Left lobe of liver (tissue), 2 donors: ENCODE measurements around the gene BDKRB2. TPM values are rescaled to one million over a fixed set of nuclear protein-coding genes. Genes with fewer than 3 reads are reported as not detected.
A peak's percentile ranks its signal among the peaks of the same experiment; 100 is the strongest.

Experiments
- ATAC-seq: fragments of 200-7000 bp; cut with Tn5 transposase; one replicate; pipeline ENCODE4 v1.9.1; 2020; ENCODE audit warnings: mild to moderate bottlenecking, moderate library complexity
- DNase-seq: peaks from one replicate; pipeline ENCODE4 v3.0.0-alpha.2; 2020; ENCODE audit warnings: low spot score
- total RNA-seq: library from RNA; stranded (reverse); gene quantifications from one replicate; pipeline ENCODE4 v1.2.1, GENCODE V29; 2021
- donor health status: DM: no; HTN: no; CAD: no; lungs with moderate emphysema.
- donor health status: DM: no; HTN: yes; CAD: no.

Gene BDKRB2
- total RNA-seq, 1 donor from 2014 or later: 0.10 TPM

DNA sequence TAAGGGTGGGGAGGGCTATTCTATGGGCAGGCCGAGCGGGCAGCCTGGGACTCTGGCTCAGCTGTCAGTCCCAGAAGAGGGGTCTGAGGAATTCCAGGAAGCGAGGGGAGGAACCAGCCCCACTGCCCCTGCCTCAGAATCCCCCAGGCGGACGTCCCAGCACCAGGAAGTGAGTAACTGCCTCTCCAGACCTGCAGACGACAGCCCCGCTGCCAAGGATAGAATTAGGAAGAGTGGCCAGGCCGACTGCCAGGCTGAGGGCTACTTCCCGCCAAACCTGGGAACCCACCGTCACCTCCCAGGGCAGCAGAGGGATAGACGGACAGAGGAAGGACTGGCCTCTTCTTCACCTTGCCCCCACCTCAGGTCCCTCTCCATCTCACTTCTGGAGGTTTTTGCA, 6.7 kb upstream of the BDKRB2 start:
- DNase-seq: no peak
- no peak for ATAC-seq

DNA sequence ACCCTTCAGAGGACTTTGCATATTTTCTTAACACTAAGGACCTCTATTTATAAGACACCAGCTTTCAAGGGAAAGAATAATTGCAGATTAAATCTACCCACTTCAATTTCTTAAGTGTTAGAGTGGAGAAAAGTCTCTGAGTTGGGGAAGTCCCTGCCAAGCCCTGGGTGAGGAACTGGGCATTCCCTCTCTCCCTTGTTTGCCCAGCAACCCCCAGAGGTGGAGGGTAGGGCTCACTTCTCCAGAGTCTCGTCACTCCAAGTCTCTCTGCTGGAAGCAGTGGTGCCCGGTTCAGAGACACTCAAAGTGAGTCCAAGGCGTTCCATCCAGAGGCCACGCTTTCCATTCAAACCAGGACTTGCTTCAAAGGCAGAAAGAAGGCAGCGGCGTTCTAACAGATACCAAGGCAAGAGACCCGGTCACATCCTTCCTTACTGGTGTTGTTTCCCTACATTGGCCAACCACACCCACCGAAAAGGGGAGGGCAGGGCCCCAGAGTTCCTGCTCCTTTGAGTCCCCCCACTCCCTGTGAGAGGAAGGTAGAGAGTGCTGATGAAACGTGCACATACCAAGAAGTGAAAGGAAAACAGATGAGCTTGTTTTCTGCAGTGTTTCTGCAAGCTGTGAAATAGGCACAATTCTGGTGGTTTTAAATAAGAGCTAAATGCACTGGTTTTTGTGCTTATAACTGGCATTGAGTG, 6.1 kb upstream of the BDKRB2 start:
- DNase-seq: no peak
- ATAC-seq: no peak

DNA sequence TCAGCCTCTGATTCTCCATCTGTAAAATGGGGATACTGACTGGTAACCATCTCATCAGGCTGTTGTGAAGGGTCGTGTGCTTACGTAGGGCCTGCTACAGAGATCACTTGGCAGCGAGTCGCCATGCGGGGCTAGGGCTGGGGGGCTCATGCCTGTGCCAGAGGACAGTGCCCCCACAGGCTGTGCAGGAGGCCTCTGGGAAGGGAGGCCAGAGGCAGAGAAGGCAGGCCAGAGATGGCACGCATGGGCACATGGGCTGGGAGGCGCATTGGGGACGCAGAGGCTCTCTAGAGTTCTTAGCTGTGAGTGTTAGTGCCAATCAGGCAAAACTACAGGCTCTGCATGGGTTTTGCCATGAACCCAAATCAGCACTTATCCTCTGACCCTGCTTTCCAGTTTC, 3.5 kb upstream of the BDKRB2 start:
- DNase-seq (no peak), ATAC-seq (no peak)

DNA sequence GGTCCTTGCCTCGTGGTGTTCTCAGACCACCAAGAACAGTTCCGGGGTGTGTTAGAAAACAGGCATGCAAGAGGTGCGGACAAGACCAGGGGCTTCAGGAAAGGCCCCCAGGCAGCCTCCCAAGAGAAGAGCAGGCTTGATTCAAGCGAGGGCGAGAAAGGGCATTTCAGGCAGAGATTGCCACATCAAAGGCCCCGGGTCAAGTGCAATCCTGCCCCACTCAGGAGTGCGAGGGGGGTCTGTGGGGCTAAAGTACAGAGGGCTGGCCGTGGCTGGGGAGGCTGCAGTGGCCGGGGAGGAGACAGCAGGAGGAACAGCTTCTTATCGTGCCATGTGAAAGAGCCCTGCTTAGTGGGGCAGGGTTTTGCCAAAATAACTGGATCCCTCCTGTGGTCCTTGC, 2.7 kb upstream of the BDKRB2 start:
- DNase-seq: no peak

DNA sequence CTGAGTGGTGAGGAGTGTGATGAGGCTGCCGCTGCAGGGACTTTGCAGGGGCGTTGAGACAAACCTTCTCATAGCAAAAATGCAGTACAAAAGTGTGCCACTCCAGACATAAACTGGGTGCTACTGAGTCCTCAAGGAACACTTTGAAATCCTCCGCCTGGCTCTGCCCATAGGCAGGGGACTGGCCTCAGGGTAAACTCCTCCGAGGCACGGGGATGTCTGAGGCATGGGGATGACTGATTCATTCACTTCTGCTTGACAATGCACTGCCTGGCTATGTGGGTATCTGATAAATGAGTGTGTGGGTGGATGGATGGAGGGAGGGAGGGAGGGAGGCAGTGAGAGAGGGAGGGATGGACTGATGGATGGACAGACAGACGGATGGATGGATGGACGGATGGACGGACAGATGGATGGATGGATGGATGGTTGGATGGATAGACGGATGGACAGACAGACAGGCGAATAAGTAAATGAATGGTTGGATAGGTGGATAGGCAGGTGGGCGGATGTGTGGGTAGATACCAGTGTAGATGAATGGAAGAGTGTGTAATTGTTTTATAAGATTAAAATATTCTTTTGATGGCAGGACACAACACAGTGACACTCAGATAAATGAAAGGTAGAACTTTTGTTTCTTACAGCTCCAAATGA, 2.1 kb upstream of the BDKRB2 start:
- DNase-seq: no peak

More for the DNA sequence above, 2.7 kb upstream of the BDKRB2 start:
- ATAC-seq: peak; percentile 32

DNA sequence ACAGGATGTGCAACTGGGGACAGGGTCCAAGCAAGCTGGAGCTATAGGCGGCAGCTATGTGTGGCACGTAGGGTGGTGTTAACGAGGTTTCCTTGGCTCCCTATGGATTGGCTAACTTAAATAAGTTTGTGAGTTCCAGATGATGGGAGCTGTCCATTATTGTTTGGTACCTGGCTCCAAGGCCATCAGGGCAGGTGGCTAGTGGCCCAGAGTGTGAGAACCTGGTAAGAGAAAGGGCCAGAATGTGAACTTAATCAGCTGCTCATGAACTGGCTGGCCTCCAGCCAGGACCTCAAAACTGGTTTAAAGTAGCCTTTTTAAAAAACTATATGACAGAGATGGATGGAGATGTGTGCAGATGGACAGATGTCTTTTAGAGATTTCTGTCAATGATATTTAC, 1.5 kb upstream of the BDKRB2 start:
- ATAC-seq: no peak
- no peak for DNase-seq

More for the DNA sequence above, 2.1 kb upstream of the BDKRB2 start:
- ATAC-seq: no peak

DNA sequence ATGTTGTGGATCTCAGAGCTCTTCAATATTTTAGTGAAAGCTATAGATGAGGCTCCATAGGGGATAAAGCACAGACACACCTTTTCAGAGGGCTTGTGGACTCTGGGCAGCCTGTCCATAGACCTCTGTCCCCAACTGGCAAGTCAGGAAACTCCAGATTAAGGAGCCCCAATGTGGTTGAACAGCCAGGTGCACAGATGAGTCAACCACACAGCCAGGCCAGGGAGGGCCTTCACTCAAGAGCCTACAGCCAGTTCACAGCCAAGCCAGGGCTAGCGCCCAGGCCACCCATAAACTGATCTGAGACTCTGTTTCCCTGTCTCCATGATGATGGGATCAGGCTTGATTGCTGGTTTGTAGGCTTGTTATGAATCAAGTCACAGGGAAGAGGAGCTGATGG, 1.0 kb upstream of the BDKRB2 start:
- DNase-seq: no peak
- ATAC-seq: no peak

DNA sequence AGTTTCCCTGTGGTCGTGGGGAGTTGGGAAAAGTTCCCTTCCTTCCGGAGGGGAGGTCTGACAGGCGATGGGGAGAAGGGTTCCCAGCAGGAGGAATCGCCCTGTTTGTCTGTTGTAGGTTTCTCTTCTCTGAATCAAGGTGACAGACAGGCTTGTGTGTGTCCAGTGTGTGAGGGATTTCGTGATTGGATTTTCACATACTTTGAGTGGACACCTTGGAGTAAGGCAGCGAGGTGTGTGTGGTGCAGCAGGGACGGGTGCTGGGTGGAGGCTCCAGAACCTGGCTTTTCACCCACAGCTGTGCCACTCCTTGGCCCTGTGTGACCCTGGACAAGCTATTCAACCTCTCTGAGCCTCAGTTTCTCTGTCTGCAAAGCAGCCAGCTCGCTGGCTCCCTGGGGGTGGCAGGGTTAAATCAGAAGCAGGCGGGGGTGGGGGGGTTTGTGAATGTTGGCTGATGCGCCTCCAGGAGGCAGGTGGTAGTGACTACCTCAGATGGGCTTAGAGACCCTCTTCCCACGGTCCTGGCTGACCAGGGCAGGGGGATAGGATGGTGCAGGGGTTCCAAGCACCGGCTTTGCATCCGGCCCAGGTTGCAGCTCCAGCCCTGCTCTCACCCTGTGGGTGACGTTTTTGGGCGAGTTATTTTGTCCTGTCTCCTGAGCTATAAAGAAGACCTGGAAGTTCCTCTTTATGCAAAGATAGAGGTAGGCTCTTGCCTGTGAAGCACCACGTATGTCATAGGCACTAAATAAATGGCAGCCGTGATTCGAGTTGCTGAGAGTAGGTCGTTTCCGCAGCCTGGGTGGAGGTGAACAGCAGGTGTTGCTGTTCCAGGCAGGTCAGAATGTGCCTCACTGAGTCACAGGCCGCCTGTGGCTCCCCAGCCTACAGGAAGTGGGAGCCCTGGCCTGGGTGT, 679 bp downstream of the BDKRB2 start:
- no peak for ATAC-seq
- no peak for DNase-seq

DNA sequence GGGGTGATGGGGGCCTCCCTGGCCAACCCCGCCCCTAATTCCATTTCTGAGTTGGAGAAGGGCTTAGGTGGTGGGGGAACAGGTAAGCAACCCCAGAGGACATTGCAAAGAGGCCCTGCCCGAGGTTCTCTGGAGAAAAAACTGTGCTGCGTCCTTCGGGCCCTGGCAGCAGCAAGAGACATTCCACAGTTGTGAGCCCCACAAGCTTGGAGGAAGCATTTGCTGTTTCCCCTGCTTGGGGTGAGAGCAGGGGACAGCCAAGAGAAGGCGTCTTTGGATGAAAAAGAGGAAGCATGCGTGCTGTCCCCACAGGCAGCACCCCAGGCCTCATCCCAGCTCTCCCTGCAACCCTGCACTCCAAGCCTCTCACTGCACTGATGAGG, 1.3 kb downstream of the BDKRB2 start:
- no peak for ATAC-seq
- no peak for DNase-seq

DNA sequence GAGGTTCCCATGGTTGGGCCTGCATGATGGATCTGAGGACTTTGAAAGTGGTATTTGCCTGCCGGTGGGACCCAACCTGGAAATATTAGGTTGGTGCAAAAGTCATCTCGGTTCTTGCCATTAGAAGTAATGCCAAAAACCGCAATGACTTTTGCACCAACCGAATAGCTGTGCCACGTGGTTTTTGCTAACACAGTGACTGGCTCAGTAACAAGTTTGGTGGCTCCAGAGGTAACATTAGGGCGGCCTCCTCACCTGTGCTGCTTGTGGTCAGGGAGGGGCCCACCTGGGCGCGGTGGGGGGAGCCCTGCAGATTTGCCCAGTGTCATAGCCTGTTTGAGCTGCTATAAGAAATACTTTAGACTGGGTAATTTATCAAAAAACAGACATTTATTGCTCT, 1.8 kb downstream of the BDKRB2 start:
- ATAC-seq (no peak), DNase-seq (no peak)

DNA sequence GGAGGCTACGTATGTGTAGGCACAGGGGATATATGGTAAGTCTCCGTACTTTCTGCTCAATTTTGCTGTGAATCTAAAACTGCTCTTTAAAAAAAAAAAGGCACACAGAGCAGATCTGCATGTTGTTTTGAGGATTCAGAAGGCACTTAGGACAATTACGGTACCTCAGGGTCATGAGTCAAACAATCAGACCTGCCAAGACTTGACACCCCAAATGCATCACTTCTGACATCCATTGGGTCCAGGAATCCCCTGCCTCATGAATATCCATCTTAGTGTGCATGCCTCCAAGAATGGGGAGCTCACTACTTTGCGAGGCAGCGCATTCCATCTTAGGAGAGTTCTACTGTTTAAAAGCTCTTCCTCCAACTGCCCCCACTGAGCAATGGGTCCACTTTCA, 3.0 kb downstream of the BDKRB2 start:
- no peak for DNase-seq
- no peak for ATAC-seq

DNA sequence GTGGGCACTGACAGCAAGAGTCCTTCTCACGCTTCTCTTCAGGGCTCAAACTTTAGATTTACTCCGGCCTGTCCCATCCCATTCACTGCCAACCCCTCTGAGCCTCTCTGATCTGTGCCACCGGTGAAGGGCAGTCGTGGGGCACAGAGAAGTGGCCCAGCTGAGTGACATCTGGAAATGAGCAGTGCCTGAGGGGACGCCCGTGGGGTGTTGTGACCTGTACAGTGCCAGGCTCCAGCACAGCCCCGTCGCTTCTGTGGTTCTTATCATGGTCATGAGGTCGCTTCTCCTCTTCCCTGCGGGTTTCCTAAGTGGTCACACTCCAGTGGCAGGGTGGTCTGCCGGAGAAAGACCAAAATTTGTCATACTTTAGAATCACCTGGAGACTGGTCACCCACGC, 4.1 kb downstream of the BDKRB2 start:
- ATAC-seq (no peak), DNase-seq (no peak)

DNA sequence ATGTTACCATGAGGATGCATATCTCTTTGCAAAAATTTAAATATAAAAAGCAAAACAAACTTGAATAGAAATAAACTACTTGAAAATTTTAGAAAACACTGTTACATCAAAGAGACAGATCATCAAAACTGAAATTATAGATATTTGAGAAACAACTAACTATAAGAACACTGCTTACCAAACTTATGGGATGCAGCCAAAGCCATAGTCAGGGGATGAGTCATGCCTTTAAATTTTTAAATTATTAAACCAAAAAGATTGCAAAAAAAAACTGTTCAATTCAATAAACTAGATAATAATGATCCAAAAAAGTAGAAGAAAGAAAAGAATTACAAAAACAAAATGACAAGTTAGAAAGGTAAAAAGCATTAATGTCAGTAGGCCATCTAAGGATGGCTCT, 7.5 kb downstream of the BDKRB2 start:
- ATAC-seq: no peak
- no peak for DNase-seq

DNA sequence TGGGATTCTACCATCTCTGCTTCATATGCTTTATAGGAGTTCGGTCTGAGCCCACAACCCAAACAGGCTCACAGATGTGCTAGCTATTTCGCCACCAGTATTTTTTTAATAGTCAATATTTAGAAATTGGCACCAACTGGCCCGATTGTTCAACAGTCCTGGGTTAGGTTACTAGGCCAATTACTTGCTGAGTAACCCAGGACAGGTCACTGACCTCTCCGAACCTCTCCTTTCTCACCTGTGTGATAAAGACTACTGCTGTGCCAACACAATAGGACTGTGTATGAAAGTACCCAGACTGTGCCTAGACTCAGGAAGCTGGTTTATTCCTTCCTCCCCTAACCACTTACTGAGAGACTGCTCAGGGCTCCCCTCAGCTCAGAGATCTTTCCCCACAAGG, 8.3 kb downstream of the BDKRB2 start:
- DNase-seq (peak; percentile 63), ATAC-seq (peak; percentile 92)

DNA sequence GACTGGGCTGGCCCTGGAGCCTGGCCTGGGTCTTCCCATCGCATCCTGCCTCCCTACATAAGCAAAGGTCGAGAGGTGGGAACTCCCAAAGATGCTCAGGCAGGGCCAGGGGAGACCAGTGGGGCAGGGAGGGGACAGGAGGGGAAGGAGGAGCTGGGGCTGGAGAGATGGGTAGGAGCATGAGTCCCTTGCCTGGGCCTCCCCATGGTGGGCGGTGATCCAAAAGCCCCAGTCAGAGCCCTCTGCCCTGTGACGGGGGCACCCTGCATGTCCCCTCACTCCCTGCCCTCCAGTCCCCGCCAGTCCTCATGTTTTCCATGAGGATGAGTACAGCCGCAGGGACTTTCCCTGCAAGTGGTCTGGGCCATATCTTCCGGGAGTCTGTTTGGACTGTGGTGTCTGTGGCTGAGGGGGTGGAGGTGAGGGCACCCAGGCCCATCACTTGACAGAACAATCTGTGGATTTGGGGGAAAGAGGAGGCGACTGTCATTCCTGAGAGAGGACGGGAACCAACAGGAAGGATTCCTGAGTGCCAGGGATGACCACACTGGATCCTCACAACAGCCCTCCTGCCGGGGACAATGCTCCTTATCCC, 9.3 kb downstream of the BDKRB2 start:
- no peak for ATAC-seq

DNA sequence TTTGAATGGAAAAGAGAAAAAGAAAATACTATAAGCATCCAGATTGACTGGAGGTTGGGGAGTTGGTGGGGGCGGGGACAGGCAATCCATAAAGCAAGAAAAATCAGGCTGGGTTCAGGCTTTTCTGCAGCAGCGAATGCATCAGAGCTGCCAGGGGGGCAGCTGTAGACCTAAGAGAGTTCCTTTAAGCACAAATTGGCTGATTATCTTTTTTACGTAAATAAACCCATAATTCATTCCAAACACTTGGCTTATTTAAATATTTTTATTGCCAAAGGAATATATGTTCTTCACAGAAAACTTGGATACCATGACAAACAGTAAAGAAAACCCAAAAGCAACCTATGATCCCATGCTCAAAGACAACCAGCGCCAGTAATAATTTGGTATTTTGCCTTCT, 10.2 kb downstream of the BDKRB2 start:
- ATAC-seq: no peak
- DNase-seq: no peak

More for the DNA sequence above, 9.3 kb downstream of the BDKRB2 start:
- DNase-seq: no peak

DNA sequence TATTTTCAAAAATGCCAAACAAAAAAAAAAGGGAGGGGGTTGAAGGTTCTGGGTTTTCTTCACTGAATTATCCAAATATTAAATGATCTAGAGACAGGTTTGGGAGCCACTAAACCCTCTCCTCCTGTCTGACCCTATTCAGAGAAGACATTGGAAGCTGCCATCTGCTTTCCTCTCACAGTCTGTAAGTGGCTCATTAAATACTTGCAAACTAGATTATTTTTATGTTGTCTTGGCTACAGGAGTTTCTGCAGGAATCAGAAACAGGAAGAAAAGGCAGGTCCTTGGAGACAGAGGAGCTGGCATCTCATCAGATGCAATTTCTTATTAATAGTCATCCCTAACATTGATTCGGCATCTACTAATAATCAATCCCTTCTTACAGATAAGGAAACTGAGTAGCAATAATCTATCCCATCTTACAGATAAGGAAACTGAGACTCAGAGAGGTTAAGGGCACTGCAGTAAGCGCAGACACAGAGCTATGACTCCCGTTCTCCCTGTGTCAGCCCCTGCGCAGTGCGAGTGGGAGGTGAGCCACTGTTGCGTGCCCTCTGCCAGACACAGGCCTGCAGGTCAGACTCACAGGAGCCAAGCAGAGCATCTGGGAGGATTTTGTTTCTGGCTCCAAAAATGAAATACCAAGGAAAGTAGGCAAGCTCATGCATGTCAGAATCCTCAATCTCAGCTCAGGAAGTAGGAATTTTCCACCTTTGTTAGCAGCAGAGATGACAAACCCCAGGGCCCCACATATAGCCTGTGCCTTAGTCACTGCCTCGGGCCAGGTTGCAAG, 11.0 kb downstream of the BDKRB2 start:
- DNase-seq: no peak
- ATAC-seq: no peak

DNA sequence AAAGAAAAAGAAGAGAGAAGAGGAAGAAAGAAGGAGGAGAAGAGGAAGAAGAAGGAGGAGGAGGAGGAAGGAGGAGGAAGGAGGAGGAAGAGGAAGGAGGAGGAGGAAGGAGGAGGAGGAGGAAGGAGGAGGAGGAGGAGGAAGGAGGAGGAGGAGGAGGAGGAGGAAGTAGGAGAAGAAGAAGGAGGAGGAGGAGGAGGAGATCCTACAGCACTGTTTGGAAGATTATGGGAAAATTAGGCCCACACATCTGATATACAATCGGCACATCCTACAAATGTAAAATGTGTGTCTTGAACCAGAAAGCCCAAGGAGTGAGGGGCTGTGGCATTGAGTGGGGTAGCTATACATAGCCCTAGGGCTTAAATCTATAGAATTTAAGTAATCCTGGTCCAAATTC, 12.0 kb downstream of the BDKRB2 start:
- no peak for ATAC-seq
- no peak for DNase-seq

DNA sequence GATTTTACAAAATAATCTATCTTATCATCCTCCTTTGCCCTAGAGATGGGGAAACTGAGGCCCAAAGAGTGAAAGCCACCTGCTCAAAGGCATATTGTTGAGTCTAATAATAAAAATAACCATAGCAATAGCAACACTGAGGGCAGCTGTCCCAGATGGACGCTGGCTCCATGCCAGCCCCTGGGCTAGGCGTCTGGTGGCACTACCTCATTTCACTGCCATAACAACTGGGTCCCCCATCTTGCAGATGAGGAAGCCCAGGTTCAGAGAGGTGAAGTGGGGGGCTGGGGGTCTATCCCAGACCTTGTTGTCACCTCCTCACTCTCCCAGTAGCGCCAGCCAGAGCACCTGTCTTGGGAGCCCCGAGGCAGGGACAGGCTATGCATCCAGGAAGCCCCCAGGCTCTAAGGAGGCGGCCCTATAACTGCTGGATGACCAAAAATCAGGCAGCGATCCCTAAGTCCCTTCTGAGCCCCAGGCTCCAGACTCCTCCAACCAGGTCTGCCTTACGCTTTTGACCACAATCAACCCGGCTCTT, 12.8 kb downstream of the BDKRB2 start:
- ATAC-seq (no peak), DNase-seq (no peak)

DNA sequence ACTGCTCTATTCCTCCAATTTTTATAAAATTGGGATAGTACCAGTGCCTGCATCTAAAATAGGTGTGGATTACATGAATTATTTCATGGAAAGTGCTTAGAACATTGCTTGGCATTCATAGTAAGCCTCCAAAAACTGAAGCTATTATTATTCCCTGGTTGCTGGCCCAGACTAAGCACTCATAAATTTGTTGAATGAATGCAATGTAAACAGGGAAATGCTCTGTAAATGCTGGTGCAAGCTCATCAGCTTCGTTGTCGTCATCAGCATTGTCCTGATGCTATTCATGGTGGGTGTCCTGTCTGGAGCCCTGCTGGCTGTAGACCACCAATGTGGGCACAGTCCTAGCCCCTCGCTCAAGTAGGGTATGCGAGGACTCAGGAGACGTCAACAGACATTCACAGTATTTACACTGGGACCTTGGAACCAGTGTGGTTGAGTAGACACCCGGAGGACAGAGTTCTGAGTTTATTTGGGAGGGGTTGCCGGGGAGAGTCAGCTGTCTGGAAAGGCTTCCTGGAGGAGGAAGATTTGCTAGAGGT, 16.5 kb downstream of the BDKRB2 start:
- no peak for ATAC-seq
- no peak for DNase-seq
